Activated CD4-positive, CD25-positive, alpha-beta regulatory T cell (primary cell): Measurements from ENCODE around the gene PSIP1.
"Not testable (repeated sequence)": the region's sequence is repeated elsewhere in the genome, so short reads cannot be mapped to it uniquely, and the experiment has no call there.

Experiments used
- DNase-seq, 4 experiments: peaks; one replicate each; lab custom pipeline; 2025; lab: John Stamatoyannopoulos, UW

PSIP1 gene

DNA sequence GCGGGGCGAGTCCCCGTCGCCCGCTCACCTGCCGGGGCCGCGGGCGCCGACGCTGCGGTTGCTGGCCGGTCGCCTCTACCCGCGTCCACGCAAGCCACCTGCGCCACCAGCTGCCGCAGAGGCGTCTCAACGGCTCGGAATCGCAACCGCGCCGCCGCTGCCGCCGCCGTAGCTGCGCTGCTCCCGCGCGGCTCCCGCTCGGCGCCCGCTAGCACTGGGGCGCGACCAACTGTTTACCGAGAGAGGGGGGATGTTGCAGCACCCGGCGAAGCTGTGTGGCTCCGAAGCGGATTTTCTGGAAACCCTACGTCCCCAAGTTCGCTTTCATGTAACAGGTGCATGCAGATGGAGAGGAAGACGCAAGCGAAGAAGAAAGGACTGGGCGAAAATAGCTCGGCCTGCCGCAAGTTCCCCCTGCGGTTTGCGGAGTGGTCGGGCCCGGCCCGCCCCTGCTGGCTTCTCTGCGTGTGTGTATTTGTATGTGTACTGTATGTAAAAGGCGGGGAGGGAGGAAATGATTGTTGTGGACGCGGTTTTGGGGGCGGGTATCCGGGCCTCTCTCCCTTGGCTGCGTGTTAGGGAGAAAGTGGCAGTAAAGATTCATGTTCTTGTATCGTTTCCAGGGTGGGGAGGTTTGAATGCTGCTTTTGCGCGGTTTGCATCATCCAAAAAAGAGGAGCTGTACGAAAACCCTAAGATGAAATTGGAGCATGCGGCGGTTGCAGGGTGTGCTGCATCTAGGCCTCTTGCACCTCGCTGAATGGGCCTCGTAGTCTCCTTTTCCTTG lies at the start of gene PSIP1:
TSS of gene PSIP1 (minus strand) at position 182 of the 787 bp plus-strand sequence. CDS start 782 bp downstream, outside the sequence.
- DNase-seq = peak; percentile 70 to 85 (median 80)

DNA sequence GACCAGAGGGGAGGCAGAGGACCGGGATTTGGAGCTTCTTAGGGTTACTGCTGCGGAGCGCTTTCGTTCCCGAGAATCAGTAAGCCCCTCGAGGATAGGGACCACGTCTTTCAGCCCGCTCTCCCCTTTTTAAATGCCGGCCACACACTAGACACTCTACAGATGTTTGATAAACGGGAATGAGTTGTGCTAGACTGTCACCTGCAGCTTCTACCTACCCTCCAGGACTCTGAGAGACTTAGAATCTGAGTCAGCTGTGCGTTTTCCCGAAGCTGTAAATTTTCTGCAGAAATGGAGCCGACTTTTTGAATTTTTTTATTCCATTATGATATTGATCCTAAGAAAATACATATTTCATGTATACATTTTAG lies 42.7 kb upstream of the PSIP1 start:
- DNase-seq = no peak

DNA sequence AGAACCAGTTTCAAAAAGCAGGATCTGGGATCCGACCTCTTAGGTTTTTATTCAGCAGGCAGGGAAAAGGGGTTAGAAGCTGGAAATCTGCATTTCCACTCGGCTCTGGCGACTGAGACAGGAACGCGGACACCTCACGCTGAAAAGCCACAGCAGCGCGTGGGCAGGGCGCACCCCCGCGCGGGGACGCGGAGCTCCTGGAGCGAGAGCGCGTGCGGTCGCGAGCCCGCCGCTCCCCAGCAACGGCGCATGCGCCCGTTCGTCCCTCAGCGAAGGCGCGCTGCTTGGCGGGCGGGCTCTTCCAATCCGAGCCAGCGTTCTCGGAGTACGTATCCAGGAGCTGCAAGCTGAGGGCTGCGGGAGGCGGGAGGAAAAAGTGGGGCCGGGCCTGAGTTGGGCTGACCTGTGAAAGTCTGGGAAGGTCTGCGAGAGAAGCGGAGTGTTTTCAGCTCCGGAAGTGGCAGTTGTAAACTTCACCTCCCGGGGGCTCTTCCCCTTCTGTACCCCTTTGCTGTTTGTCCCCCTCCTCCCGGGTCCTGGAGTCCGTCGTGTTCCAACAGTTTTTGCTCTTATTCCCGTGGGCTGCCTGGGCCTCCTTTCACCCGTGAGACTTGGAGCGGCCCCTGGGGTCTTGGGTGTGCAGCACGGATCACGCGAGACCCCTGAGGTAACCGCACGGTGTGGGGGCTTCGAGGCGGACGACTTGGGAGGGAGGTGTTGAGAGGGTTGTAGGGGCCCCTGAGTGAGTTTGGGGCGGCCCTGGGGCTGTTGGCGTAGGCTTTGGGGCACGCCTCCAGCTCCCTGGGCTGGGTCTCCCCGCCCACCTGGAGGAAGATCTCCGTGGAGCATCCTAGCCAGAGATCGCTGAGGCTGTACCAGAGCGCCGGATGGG lies 42.1 kb upstream of the PSIP1 start, which contains the start of gene CCDC171:
TSS of gene CCDC171 (plus strand) at position 408 of the 892 bp plus-strand sequence. CDS start 11,046 bp downstream, outside the sequence.
- DNase-seq = peak; percentile 59 to 70 (median 62)

DNA sequence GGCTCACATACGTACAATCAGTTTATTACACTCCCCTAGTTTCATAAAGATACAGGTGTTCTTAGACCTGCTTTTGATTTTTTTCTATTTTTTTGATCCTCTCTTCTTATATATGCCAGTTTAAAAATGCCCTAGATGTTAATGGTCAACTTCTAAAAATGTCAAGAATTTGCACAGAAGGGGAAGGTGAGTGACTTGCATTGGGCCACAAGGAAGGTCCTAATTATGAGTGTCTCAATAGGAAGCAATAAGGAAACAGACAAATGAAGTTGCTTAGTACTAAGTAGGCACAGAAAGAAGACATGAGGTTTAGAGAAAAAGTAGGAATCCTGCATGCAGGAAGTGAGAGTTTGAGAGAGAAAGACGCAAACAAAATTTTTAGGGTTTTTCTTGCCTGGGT lies 38.8 kb upstream of the PSIP1 start:
- DNase-seq = no peak

DNA sequence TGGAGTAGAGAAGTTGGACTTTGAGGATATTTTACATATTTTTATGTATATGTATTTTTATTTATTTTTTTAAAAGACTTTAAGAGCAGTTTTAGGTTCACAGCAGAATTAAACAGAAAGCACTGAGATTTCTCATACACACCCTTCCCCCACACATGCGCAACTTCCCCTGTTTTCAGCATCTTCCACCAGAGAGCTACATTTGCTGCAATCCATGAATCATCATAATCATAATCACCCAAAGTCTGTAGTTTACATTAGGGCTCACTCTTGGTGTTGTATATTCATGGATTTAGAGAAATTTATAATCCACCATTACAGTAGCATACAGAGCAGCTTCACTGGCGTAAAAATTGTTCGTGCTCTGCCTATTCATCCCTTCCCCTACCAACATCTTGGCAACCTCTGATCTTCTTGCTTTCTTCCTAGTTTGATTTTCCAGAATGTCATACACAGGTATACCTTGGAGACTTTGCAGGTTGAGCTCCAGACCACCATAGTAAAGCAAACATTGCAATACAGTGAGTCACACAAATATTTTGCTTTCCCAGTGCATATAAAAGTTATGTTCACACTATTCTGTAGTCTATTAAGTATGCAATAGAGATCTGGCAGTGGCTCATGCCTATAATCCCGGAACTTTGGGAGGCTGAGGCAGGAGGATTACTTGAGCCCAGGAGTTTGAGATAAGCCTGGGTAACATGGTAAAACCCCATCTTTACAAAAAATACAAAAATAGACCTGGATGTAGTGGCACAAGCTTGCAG lies 32.5 kb upstream of the PSIP1 start:
- no peak for DNase-seq

DNA sequence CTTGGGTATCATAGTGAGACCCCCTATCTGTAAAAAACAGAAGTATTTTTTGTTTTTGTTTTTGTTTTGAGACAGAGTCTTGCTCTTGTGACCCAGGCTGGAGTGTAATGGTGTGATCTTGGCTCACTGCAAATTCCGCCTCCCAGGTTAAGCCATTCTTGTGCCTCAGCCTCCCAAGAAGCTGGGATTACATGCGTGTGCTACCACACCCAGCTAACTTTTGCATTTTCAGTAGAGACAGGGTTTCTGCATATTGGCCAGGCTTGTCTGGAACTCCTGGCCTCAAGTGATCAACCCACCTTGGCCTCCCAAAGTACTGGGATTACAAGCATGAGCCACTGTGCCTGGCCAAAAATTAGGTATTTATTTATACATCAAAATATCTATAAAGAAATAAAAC lies 31.9 kb upstream of the PSIP1 start:
- DNase-seq = no peak

DNA sequence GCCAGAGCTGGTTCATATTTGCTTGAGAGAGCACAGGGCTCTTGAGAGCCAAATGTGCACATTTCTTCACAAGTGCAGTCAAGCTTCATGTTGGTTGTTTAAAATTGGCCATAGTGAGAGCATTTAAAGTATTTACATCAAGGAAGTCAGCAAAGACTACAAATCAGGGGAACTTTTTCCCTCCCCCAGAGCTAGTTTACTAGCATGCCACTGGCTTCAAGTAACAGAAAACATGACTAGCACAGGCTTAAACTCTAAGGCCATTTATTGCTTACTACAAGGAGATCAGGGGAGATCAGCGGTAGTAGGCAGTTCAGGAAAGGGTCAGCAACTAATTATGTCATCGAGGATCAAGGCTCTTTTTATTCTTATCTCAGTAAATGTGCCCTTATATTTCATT lies 31.1 kb upstream of the PSIP1 start:
- no peak for DNase-seq

DNA sequence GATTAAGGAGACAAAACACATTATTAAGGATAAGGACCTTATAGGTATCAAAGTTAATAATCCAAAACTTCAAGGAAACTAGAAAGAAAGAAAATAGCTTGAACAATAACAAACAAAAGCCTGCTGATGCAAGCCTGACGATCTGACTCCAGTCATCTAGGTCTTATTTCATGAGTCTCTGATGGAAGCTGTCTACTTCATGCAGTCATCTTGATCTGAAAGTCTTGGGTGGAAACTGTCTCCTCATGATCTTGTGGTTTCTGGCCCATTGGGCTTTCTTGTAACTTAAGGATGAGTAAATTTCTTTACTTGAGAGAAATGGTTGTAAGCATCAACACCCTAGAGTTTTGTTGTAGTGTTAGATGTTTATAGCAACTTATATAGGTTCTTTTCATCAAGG lies 20.6 kb upstream of the PSIP1 start:
- DNase-seq = no peak

DNA sequence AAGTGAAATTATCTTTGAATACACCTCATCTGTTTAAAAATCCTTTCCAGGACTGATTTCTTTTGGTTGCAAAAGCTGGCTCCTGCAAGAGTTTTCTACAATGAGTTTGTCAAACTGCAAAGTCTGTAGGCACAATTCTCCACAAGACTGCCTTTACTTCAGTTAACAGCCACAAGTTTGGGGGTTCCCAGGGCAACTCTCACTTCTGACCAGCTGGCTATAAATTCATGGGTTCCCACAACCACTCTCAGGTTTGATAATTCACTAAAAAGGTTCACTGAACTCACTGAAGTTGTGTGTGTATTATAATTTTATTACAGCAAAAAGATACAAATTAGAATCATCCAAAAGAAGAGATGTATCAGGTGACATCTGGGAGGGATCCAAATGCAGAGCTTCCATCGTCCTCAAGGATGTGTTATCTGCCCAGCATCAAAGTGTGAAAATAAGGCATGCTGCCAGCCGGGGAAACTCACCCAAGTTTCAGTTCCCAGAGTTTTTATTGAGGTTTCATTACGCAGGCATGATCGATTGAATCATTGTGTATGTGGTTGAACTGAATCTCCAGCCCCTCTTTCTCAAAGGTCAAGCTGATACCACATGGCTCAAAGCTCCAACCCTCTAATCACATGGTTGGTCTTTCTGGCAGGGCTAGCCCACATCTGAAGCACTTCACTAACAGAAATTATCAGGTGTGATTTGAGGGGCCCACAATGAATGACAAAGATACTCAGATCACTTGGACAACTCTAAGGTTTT lies 19.0 kb upstream of the PSIP1 start:
- DNase-seq = no peak

DNA sequence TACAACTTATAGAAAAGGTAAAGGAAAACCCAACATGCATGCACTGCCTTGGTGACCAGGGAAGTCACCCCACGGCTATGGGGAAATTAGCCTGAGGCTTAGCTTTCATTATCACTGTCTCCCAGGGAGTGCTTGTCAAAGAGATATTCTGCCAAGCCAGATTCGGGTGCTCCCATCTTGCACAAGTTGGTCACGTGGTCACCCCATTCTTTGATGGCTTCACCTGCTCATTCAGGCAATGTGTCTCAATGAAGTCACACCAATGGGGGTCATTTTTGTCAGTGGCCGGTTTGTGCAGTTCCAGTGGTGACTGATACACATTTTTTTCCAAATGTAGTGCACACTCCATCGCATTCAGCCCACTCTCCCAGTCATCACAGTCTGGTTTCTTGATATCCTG lies 16.3 kb upstream of the PSIP1 start:
- DNase-seq = not testable (repeated sequence)

DNA sequence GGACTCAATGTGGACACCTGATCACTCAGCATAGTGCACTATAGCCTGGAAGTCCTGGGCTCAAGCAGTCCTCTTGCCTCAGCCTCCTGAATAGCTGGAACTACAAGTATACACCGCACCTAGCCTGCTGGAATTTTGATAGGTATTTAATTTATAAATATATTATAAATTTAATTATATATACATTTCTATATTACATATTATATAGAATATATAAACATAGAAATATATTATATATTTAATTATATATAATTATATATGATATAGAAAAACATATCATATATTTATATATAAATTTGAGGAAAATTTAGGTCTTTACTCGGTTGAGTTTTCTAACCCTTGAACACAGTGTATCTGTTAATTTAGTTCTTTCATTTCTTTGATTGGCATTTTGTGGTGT lies 15.2 kb upstream of the PSIP1 start:
- no peak for DNase-seq

DNA sequence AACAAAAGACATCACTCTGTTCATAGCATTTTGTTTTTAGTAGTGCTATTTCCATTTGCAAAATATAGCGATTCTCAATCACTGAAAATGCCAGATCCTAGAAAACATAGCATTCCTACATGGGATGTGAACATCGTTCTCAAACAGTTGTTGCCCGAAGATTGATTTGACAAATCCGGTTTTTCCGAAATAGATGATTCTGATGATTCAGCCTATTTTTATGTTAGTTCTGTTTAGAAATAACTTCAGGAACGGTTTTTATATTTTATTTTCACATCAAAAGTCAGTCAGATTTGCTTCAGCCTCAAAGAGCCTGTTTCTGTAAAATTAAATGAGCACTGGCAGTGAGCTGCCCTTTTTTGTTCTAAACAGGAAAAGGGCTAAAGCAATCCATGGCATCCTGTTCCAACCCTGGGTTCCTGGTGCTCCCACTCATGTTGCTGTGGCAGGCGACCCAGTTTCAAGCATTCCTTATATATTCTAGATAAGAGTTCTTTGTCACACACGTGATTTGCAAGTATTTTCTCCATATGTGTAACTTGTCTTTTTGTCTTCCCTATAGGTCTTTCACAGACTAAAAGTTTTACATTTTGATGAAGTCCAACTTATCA lies 14.2 kb upstream of the PSIP1 start:
- no peak for DNase-seq

DNA sequence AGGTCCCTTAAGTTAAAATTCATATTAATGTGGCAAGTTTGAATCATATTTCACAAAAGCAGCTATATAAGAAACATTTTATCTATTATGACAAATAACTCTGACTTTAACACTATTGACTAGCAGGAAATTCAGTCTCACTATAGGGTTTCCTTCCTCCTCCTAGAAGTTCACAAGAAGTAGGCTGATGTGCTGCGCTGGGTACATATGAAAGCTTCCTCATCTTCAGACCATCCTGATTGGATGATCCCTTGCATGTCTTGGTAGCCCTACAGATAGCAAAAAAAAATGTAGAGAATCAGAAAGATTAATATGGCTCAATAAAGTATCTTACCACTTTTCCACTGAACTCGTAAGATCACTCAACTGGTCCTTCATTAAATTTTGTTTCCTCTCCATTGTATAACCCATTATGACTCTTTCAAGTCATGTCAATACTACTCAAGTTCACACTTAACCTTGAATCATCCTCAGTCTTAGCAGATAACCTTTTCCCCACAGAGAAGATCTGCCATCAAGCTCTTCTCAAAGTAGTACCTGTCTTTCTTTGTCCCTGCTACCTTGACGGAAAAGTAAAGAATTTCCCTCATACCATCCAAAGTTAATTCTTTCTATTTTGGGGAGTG lies 11.5 kb upstream of the PSIP1 start:
- no peak for DNase-seq

DNA sequence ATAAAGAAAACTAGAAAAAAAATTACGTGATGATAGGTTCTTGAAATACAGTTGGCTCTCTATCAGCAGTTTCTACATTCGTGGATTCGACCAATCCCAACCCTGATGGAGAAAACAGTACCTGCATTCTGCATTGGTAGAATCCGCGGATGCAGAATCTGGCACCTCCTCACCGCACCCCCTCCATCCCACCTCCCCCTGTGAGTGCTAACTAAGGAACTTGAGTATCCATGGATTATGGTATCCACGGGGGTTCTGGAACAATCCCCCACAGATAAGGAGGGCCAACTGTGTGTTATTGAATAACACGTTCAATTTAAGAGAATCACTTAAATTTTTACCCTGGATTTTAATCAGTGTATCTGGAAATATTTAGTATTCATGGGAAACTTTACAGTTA lies 10.5 kb upstream of the PSIP1 start:
- no peak for DNase-seq

DNA sequence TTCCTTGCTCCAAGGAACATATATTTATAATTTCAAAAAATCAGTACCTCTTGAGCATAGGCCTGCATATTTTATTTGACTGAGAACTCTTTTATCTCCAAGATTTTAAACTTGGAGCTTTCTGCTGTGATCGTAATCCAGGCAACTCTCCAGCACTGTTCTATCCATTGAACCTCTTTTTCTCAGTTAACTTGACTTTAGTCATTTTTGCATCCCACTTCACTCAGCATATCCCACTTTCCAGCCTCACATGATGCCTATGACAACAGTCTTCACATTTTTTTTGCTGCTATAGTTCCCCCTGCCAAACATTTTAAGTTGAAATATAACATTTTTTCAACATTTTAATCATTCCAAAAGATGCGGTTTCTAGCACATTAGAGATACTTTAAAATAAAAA lies 9.1 kb upstream of the PSIP1 start:
- no peak for DNase-seq

DNA sequence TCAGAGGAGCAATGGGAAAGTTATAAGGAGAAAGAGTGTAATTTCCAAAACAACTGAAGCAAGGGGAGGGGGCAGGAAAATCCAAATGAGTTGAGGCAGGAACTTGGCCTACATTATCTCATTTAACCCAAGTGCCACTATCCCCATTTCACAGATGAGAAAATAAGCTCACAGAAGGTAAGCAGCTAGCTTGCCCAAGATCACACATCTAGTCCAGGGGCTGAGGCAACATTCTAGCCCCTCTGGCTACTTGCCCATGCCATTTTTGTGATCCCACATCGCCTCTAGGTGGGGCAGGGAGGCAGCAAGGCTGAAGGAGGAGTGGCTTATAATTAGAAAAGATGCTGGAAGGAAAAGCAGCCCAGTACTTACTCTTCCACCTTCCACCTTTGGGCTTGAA lies 2.6 kb upstream of the PSIP1 start:
- no peak for DNase-seq

DNA sequence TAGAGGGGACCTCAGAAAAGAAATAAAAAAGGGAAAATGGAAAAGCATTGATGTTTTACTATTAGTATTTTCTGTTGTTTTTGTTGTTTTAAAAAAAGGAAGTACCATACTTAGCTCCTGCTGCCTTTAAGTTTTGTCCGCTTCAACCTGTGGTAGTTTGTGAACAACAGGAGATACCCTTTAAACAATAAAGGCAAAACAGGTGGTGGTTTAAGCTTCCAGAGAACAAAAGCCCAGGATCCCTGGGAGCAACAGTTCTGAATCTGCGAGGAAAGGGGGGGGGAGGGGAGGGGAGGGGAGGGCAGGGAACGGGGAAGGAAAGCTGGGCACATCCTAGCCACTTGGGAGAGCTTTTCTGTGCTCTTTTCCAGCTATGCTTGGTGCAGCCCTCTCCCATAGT lies 2.1 kb upstream of the PSIP1 start:
- DNase-seq = no peak

DNA sequence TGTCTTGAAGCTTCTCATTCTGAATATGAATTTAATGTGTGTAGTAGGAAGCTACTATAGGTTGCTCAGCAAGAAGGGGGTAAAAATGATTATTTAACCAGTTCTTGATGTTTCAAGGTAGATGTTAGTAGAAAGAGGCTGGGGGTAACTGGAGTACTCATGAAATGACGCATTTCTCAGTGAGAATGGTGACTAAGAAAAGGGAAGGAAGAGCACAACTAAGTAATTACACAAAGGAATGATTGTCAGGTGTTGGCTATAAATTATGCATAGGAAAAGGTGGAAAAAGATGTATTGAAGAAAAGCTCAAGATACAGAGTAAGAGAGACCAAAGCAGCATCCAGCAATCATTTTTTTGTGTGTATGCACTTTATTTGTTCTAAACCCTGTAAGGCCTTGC lies 1.4 kb upstream of the PSIP1 start:
- no peak for DNase-seq

DNA sequence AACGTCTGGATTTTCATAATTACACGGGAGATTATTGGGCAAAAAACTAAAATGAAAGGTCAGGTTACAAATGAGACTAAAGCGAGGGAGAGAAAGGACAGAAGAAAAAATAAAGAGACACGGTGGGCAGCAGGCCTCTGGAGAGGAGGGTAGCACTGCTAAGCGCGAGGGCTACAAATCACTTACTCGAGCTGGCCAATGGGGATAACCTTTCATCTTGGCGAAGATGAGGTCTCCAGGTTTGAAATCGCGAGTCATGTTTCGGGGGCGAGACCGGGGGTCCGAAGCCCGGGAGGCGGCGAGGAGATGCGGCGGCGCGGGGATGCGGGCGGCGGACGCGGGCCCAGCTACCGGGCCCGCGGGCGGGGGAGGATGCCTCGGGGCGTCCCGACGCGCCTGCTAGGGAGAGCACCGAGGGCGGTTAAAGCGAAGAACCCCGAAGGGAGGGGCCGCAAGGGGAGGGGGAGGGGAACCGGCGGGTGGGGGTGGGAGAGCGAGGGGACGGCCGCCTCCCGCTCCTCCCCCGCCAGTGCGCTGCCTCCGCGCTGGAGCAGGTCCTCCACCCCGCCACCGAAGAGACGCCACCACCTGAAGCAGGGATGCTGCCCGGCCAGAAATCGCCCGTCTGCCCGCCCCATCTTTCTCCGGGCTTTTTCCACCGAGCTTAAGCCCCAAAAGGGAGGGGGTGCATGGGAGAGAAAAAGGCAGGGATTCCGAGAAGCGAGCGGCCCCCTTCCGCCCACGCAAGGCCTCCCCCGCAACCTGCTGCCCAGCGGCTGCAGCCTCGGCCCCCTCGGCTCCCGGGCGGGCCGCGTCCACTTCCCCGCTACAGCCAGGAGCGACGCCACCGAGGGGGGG lies 610 bp downstream of the PSIP1 start:
- DNase-seq = peak; percentile 20 to 46 (median 38)

DNA sequence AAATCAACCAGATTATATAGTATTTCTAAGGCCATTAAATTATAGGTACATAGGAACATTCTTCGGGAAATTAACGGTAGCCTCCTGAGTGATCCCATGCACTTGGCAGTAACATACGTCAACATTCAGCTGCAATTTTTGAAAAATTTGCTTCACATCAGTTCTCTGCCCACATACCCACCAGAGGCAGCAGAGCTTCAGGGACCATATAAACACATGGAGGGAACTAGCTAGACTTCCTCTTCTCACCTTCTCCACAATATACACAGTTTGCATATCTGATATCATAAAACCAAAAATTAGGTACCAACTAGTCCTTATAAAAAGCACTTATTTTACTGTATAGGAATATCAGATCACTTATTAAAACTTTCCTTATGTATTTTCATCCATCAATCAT lies 4.8 kb downstream of the PSIP1 start:
- DNase-seq = no peak
